Measurements from ENCODE around the gene HTR3D.
"Not testable (repeated sequence)": the region's sequence is repeated elsewhere in the genome, so short reads cannot be mapped to it uniquely, and the experiment has no call there.

HTR3D gene

DNA sequence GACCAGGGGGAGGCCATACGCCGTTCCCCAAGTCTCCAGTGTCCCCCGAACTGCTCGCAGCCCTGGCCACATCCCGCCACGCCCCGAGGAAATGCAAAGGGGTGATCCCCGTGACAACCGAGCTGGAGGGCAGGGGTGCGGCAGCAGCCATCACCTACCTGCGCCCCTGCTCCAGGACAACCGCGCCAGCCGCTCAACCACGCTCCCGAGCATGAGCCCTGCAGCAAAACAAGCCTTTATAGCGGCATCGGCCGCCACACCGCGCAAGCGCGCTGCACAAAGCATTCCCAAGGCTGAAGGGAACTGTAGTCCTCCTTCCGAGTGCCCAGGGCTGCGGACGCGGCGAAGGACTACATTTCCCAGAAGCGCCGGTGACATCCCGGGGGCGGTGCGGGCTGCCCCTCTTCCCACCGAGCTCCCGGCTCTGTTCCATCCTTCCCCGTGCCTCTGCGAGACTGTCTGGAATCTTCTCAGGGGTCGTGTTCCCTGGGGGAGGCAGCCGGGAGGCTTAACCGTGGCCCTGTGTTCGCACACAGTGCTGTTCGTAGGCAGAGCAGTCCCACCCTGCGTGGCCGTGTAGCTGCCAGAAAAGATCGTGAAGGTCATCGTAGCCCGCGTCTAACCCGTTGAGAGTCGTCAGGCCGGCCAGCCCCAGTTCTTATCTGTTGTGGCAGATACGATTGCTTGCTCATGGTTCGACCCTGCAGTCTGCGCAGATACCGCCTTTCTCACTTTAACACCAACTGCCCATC, 13.7 kb upstream of the HTR3D start, which contains the start of gene ABCC5:
Gene ABCC5 (minus strand): TSS at position 213 of the 752 bp plus-strand sequence. CDS start 3,492 bp downstream, outside the sequence.
- TF ChIP-seq, protein P1, sequence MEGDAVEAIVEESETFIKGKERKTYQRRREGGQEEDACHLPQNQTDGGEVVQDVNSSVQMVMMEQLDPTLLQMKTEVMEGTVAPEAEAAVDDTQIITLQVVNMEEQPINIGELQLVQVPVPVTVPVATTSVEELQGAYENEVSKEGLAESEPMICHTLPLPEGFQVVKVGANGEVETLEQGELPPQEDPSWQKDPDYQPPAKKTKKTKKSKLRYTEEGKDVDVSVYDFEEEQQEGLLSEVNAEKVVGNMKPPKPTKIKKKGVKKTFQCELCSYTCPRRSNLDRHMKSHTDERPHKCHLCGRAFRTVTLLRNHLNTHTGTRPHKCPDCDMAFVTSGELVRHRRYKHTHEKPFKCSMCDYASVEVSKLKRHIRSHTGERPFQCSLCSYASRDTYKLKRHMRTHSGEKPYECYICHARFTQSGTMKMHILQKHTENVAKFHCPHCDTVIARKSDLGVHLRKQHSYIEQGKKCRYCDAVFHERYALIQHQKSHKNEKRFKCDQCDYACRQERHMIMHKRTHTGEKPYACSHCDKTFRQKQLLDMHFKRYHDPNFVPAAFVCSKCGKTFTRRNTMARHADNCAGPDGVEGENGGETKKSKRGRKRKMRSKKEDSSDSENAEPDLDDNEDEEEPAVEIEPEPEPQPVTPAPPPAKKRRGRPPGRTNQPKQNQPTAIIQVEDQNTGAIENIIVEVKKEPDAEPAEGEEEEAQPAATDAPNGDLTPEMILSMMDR (IDR thresholded peaks at IDR 0.05; ENCODE audit: borderline replicate concordance, insufficient read depth, low read depth, low read length): no peak
- peak within 1 kb of the TSS; percentile 98 for H3K4me3 ChIP-seq (ENCODE audit: low read depth, low read length)

DNA sequence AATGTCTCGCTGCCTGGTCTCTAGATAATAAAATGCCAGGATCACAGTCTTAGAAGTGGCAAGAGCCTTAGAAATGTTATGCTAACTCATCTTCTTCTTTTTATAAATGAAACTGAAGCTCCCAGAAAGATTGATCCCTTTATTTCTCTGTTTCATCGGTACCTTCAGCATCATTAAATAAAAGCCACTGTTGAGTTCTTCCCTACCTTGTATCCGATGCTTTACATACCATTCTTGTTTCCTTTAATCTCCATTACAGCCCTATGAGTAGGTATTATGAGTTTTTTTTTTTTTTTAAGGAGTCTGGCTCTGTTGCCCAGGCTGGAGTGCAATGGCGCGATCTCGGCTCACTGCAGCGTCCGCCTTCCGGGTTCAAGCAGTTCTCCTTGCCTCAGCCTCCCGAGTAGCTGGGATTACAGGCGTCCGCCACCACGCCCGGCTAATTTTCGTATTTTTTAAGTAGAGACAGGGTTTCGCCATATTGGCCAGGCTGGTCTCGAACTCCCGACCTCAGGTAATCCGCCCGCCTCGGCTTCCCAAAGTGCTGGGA, 13.0 kb upstream of the HTR3D start:
- H3K4me3 ChIP-seq (ENCODE audit: low read depth, low read length): peak overlapping the region; percentile 98
- TF ChIP-seq, protein P1 (IDR thresholded peaks at IDR 0.05; ENCODE audit: borderline replicate concordance, insufficient read depth, low read depth, low read length): no peak

DNA sequence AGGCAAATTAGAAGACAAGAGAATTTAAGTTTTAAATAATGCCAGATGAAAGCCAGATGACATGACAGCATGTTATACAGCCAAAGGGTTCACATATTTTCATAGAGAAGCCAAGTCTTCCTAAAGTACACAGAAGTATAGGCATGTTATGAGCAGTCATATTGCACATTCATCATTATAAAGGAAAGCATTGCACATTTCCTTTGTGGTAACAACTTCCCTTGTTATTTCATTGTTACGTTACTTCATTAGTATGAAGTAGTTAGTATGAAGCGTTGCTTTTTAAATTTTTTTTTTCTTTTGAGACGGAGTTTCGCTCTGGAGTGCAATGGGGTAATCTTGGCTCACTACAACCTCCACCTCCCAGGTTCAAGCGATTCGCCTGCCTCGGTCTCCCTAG, 9.2 kb upstream of the HTR3D start:
- no peak overlapping the region for H3K4me3 ChIP-seq (ENCODE audit: low read depth, low read length)
- TF ChIP-seq, protein P1 (IDR thresholded peaks at IDR 0.05; ENCODE audit: borderline replicate concordance, insufficient read depth, low read depth, low read length): no peak

DNA sequence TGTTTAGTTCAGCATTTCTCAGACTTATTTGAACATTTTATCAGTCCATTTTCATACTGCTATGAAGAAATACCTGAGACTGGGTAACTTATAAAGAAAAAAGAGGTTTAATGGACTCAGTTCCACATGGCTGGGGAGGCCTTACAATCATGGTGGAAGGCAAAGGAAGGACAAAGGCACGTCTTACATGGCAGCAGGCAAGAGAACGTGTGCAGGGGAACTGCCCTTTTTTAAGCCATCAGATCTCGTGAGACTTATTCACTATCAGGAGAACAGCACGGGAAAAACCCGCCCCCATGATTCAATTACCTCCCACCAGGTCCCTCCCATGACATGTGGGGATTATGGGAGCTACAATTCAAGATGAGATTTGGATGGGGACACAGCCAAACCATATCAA, 6.3 kb upstream of the HTR3D start:
- H3K4me3 ChIP-seq (ENCODE audit: low read depth, low read length): not testable (repeated sequence)

DNA sequence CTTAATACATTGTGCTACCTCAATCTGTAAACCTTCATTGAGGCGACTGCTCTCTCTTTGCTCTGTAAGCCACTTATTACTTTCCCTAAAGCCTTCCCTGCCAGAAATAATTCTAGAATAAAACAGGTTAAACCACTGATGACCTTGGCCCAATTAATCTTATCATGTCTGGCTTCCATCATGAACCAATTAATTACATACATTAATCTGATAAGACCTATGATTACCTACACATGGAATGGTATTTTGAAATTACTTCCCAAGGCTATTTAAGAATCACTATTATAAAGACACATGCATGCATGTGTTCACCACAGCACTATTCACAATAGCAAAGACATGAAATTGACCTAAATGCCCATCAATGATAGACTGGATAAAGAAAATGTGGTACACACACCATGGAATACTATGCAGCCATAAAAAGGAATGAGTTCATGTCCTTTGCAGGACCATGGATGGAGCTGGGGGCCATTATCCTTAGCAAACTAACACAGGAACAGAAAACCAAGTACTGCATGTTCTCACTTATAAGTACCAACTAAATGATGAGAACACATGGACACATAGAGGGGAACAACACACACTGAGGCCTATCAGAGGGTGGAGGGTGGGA, 3.2 kb upstream of the HTR3D start:
- H3K4me3 ChIP-seq (ENCODE audit: low read depth, low read length): not testable (repeated sequence)

DNA sequence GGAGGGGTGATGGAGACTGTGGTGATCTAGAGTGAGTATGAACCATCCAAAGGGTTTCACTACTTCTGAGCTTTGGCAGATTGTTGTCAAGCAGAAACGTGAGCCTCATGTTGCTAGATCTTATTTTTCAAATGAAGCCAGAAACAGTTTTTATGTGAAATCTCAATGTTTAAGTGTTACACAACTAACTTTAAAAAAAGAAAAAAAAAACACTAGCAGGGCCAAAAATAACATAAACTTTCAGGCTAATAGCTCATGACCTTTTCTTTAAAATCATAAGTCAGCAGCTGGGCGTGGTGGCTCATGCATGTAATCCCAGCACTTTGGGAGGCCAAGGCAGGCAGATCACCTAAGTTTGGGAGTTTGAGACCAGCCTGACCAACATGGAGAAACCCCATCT, 2.1 kb upstream of the HTR3D start:
- TF ChIP-seq, protein P1 (IDR thresholded peaks at IDR 0.05; ENCODE audit: borderline replicate concordance, insufficient read depth, low read depth, low read length): no peak
- H3K4me3 ChIP-seq (ENCODE audit: low read depth, low read length): no peak overlapping the region

DNA sequence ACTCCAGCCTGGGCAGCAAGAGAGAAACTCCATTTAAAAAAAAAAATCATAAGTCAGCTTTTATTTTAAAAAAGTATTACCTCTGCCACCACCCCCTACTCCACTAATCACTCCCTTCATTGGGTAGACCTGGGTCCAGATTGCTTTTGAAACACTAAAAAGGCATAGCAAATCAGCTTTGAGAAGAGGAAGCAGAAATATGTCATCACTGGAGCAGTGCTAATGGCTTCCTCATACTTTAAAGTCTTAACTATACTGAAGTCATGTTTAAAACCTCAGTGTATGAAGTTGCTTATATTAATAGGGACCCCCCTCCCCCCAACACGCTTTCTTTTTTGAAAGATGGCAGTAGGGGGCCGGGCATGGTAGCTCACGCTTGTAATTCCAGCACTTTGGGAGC, 1.0 kb upstream of the HTR3D start:
- H3K4me3 ChIP-seq (ENCODE audit: low read depth, low read length): no peak overlapping the region
- TF ChIP-seq, protein P1 (IDR thresholded peaks at IDR 0.05; ENCODE audit: borderline replicate concordance, insufficient read depth, low read depth, low read length): no peak

DNA sequence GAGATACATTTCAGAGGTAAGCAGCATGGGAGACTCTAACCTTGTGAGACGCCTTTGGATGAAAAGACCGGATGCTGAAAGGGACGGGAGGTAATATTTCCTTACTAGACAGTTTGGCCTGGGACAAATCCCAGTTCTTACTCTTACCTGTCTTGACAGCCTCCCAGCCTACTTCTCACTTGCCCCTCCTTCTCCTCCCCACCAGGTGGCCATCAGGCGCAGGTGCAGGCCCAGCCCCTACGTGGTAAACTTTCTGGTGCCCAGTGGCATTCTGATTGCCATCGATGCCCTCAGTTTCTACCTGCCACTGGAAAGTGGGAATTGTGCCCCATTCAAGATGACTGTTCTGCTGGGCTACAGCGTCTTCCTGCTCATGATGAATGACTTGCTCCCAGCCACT, 6.3 kb downstream of the HTR3D start:
- TF ChIP-seq, protein P1 (IDR thresholded peaks at IDR 0.05; ENCODE audit: borderline replicate concordance, insufficient read depth, low read depth, low read length): 0 out of 2 replicates have a peak, but pooled peaks have one; percentile 7
- H3K4me3 ChIP-seq (ENCODE audit: low read depth, low read length): no peak overlapping the region

DNA sequence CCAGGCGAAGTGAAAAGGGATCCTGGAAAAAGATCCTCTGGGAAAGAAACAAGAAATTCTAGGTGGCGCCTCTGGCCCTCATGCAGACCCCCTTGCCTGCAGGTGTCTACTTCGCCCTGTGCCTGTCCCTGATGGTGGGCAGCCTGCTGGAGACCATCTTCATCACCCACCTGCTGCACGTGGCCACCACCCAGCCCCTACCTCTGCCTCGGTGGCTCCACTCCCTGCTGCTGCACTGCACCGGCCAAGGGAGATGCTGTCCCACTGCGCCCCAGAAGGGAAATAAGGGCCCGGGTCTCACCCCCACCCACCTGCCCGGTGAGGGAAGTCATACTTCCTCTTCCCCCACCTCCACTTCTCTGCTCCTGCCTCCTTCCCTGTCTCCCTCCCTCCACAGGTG, 6.8 kb downstream of the HTR3D start:
- not testable (repeated sequence) for H3K4me3 ChIP-seq (ENCODE audit: low read depth, low read length)
